PC-9 (cell line): ENCODE measurements around the gene ERBB4.

Experiments
- CTCF ChIP-seq: fragments of 200-600 bp; sonication (generic); conservative IDR thresholded peaks from 2 replicates; pipeline ENCODE4 v1.6.1; 2017; ENCODE audit warnings: mixed run types, antibody characterized with exemption, mild to moderate bottlenecking, moderate library complexity
- EZH2 ChIP-seq: fragments of 200-600 bp; sonication (generic); IDR thresholded peaks from 2 replicates; pipeline ENCODE4 v1.8.0; 2017; ENCODE audit warnings: antibody characterized with exemption, low read depth

GRCh38 chr2:211868996-211869533 is 669.5 kb downstream of the ERBB4 start:
- TF ChIP-seq CTCF = no peak
- no peak for TF ChIP-seq EZH2
